MM.1S (cell line): Measurements from ENCODE around the gene EFEMP2.

Experiments used
- CTCF ChIP-seq: fragments of 300-600 bp; sonication (generic); IDR thresholded peaks from 2 replicates; pipeline ENCODE4 v1.5.1; 2016; ENCODE audit warnings: antibody characterized with exemption, low read length, mixed read lengths
- EZH2 ChIP-seq: fragments of 300-600 bp; sonication (generic); optimal IDR thresholded peaks from 2 replicates; pipeline ENCODE3; 2017; ENCODE audit warnings: low read depth, mild to moderate bottlenecking, antibody characterized with exemption, low read length, mixed read lengths
- EZH2phosphoT487 ChIP-seq: fragments of 300-600 bp; sonication (generic); IDR thresholded peaks from 2 replicates; pipeline ENCODE4 v1.6.1; 2018; ENCODE audit warnings: antibody characterized with exemption, low read length

GRCh38 chr11:65869643-65870306 is 2.8 kb downstream of the EFEMP2 start:
- TF ChIP-seq CTCF (no peak), EZH2 (no peak), EZH2phosphoT487 (no peak)
